GM18858 (cell line): ENCODE measurements around the gene OLFM3.

Experiments
- ATAC-seq: cut with Tn5 transposase; IDR thresholded peaks from one replicate; pipeline ENCODE4 v1.9.1; 2021; ENCODE audit not compliant: unreplicated experiment

The OLFM3 gene

GRCh38 chr1:101996825-101997465 lies at the start of gene OLFM3:
TSS of gene OLFM3 (minus strand) at chr1:101996926.
- ATAC-seq = no peak

GRCh38 chr1:102045752-102046151 lies 49.0 kb upstream of the OLFM3 start:
- ATAC-seq = no peak

GRCh38 chr1:102032534-102032933 lies 35.8 kb upstream of the OLFM3 start:
- ATAC-seq = peak; percentile 89

- no peak for ATAC-seq
Observed at GRCh38 chr1:102019530-102019929, 22.8 kb upstream of the OLFM3 start.

GRCh38 chr1:102015728-102016127 lies 19.0 kb upstream of the OLFM3 start:
- ATAC-seq = no peak

- no peak for ATAC-seq
Observed at GRCh38 chr1:102002057-102002456, 5.3 kb upstream of the OLFM3 start.

DNA sequence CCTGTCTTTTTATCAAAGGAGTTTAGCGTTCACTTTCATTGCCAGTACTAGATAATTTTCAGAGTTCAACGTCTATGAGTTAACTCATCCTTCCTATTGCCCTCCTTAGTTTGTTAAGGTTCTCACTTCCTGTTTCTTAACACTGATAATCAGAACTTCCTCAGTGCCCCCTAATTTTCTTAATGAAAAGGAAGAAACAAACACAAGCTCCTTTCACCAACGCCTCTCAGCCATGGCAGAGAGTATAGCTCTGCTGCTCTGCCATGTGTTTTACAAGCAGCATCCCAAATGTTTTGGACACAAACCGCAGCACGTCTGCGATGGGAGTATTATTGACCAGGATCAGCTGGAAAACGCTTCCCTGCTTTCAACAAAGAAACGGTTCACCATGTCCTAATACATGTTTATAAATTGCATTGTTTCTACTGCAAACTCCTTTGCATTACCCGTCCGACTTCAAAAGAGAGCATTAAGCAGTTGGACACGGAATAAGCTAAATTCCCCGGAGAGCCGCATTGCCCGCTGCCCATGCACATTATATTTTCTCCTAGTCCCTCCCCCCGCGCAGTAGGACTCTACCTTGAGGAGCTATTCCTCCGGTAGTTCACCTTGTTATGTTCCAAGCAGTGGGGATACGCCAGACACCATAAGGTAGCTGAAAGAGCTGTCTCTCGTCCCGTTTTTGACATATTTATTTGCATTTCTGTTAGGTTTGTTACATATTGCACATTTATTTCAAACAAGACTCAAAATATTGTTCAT lies 561 bp downstream of the OLFM3 start:
- no peak for ATAC-seq

- no peak for ATAC-seq
Observed at GRCh38 chr1:101993710-101994109, 3.0 kb downstream of the OLFM3 start.

GRCh38 chr1:101992821-101993575 lies 3.7 kb downstream of the OLFM3 start:
- ATAC-seq = no peak

DNA sequence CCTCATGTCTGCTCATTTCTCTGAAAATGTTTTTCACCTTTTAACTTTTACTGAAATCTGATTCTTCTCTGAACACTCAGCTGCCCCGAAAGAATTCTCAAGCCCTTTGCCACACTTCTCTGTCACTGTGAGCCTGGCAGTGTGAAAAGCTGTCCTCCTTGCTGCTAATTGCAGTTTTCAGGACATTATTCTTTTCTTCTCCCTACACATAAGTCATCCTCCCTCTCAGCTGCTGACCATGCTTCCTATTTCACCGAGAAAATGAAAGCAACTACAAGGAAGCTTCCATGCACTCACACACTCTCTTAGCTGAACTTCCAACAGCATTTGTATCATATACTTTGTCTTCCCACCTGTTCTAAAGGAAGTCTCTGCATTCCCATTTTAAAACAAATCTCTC lies 15.8 kb downstream of the OLFM3 start:
- ATAC-seq = no peak

GRCh38 chr1:101977266-101977665 lies 19.5 kb downstream of the OLFM3 start:
- ATAC-seq = no peak

DNA sequence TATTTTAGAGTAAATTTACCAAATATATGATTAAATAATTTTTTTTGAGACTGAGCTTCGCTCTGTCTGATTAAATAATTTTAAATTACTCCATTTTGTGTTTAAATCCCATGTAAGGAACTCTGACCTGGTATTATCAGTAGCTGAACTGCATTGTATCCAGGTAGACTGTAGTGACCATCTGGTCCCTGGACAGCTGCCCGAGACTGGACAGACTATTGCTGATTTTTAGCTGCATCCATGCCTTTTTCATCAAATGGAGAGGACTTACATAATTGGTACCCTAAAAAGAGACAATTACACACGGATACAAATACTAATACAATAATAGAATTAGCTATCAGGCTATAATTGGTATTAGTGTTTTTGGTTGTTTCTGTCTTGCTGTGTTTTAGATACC lies 20.6 kb downstream of the OLFM3 start:
- ATAC-seq = no peak

GRCh38 chr1:101975371-101975770 lies 21.4 kb downstream of the OLFM3 start:
- no peak for ATAC-seq

- ATAC-seq = no peak
Observed at GRCh38 chr1:101974599-101975274, 22.0 kb downstream of the OLFM3 start.

- no peak for ATAC-seq
Observed at GRCh38 chr1:101971304-101971703, 25.4 kb downstream of the OLFM3 start.

- no peak for ATAC-seq
Observed at GRCh38 chr1:101967871-101968270, 28.9 kb downstream of the OLFM3 start.

GRCh38 chr1:101965341-101965740 lies 31.4 kb downstream of the OLFM3 start:
- ATAC-seq = no peak

- no peak for ATAC-seq
Observed at GRCh38 chr1:101964708-101965107, 32.0 kb downstream of the OLFM3 start.

- ATAC-seq = no peak
Observed at GRCh38 chr1:101960142-101960541, 36.6 kb downstream of the OLFM3 start.

GRCh38 chr1:101959456-101959855 lies 37.3 kb downstream of the OLFM3 start:
- no peak for ATAC-seq

DNA sequence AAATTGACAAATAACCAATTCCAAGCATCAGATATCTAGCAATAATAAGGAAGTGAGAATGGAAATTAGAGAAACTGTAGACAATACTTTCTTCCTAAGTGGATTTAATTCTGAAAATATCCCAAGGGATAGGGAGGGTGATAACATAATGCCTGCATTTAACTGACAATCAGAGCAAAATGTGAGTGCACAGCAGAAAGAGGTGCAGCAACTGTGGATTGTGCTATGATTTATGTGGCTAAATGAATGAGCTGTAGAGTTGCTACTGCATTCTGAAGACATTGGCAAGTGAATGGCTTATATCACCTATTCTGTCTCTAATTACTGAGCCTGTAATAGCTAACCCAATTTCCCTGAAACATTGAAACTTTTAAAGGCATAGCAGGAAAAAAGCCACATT lies 39.0 kb downstream of the OLFM3 start:
- no peak for ATAC-seq
